ENCODE results near the gene PPP1R10.
A peak's percentile ranks its signal among the peaks of the same experiment; 100 is the strongest.

- TF ChIP-seq CTCF (IDR thresholded peaks at IDR 0.05), result peak in 1 of 3 donors; percentile 32
- no peak for TF ChIP-seq EP300 (IDR thresholded peaks at IDR 0.05)
Measured at GRCh38 chr6:30612213-30612612, 4.8 kb downstream of the PPP1R10 start.
